ENCODE data around the gene HDAC4.

- TF ChIP-seq CTCF (IDR thresholded peaks at IDR 0.05) (no peak), POLR2A (IDR thresholded peaks at IDR 0.05) (no peak)
Measured at GRCh38 chr2:239313776-239314175, 87.0 kb downstream of the HDAC4 start.
